ENCODE results near the gene GBX2.

The GBX2 gene

DNA sequence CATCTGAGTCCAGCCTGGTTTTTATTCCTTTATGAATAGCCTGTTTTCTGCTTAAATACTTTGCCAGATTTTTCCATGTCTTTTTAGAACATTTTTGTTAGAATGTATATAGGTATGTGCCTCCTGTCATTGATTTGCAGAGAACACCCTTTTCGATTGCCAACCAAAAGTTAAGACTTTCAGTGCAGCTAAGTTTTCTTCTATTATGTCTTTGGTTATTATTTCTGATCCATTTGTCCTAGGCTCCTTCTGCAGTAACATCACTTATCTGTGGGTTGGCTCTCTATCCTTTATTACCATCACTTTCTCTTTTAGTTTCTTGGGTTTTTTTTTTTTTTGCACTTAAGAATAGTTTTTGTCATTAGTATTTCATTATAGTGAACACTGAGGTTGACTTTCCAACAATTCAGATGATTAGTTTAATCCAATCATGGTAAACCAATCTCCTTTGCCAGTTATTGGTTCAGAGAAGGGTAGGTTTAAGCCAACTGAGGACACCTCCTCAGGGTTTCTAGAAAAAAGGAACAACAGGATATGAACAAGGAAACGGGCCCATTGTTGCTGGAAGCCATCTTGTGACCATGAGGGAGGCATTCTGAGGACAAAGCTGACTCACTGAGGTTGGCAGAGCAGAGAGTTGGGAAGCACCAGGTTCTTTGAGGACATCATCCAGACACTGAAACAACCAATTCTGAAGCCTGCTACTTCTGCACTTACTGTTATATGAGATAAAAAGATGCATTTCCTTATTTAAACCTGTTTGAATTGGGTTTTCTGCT, 37.9 kb upstream of the GBX2 start:
- H3K4me2 ChIP-seq (ENCODE audit: insufficient read depth, low read length, poor library complexity, severe bottlenecking), result no peak overlapping the region
- H3K14ac ChIP-seq (ENCODE audit: low read length), result no peak overlapping the region
- H3K27me3 ChIP-seq (ENCODE audit: control insufficient read depth in 3 of 3, insufficient read depth in 3 of 3, low read depth in 1 of 3, low read length in 3 of 3), result no peaks in the 10 kb centered on the region
- no peak overlapping the region for H2BK5ac ChIP-seq (ENCODE audit: low read length)
- no peak overlapping the region for H4K8ac ChIP-seq (ENCODE audit: low read depth, low read length)
- H3K23ac ChIP-seq (ENCODE audit: low read depth, low read length, poor library complexity), result no peak overlapping the region
- H2BK15ac ChIP-seq (ENCODE audit: low read length), result no peak overlapping the region
- no peak overlapping the region for H3K18ac ChIP-seq (ENCODE audit: low read length)
- no peak overlapping the region for H2BK12ac ChIP-seq (ENCODE audit: low read length)
- DNase-seq (ENCODE audit: low spot score), result no peak
- no peak overlapping the region for H2BK120ac ChIP-seq (ENCODE audit: low read depth, low read length)
- no peak overlapping the region for H2AFZ ChIP-seq (ENCODE audit: low read length)
- no peak overlapping the region for H3K4ac ChIP-seq (ENCODE audit: low read length)
- H3K79me1 ChIP-seq (ENCODE audit: low read depth, low read length), result no peaks in the 10 kb centered on the region
- no peak overlapping the region for H4K91ac ChIP-seq (ENCODE audit: low read depth, low read length, poor library complexity)
- WGBS, 2 donors (ENCODE audit: extremely low coverage in 2 of 2, insufficient read length in 2 of 2, insufficient replicate concordance in 1 of 2), result no CpG with 5 or more reads among the region's 2 CpGs
- no peak overlapping the region for H3K9ac ChIP-seq (ENCODE audit: low read depth, low read length, poor library complexity)
- no peaks in the 10 kb centered on the region for H3K36me3 ChIP-seq (replicated peaks in 1 of 2; ENCODE audit: control insufficient read depth in 2 of 2, insufficient read depth in 2 of 2, low read length in 2 of 2)
- no peak overlapping the region for H2AK5ac ChIP-seq (ENCODE audit: low read depth, low read length)
- H3K9me3 ChIP-seq (replicated peaks in 1 of 2; ENCODE audit: control insufficient read depth in 2 of 2, insufficient read depth in 1 of 2, low read depth in 1 of 2, low read length in 2 of 2), result peaks cover 3 to 4% of the 10 kb centered on the region in 2 donors
- peaks cover 0 to 12% of the 10 kb centered on the region in 2 donors for H3K4me1 ChIP-seq (ENCODE audit: control insufficient read depth in 2 of 2, insufficient read depth in 1 of 2, low read depth in 1 of 2, low read length in 2 of 2)
- no peak overlapping the region for H3K4me3 ChIP-seq (ENCODE audit: low read length in 2 of 2)
- no peak overlapping the region for H3K27ac ChIP-seq (replicated peaks; ENCODE audit: low read length)

DNA sequence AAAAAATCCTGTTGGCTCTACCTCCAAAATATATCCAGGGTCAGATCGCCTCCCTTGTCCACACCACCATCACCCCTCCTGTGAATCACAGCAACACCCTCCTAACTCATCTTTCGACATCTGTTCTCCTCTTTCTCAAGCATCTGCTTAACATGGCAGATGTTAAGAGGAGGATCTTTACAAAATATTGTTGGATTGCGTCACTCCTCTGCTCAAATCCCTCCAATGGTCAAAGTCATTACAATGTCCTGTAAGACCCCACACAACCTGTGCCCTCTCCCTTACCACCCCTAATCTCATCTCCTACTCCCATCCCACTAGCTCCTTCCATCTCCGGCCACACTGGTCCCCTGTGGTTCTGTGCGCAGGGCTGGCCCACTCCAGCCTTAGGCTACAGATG, 36.8 kb upstream of the GBX2 start:
- H2BK15ac ChIP-seq (ENCODE audit: low read length), result no peak overlapping the region
- H3K4me1 ChIP-seq (ENCODE audit: control insufficient read depth in 2 of 2, insufficient read depth in 1 of 2, low read depth in 1 of 2, low read length in 2 of 2), result peaks cover 0 to 3% of the 10 kb centered on the region in 2 donors
- no peak overlapping the region for H3K18ac ChIP-seq (ENCODE audit: low read length)
- no peak overlapping the region for H3K27ac ChIP-seq (replicated peaks; ENCODE audit: low read length)
- H4K8ac ChIP-seq (ENCODE audit: low read depth, low read length), result no peak overlapping the region
- no peaks in the 10 kb centered on the region for H3K36me3 ChIP-seq (replicated peaks in 1 of 2; ENCODE audit: control insufficient read depth in 2 of 2, insufficient read depth in 2 of 2, low read length in 2 of 2)
- H3K14ac ChIP-seq (ENCODE audit: low read length), result no peak overlapping the region
- H3K79me1 ChIP-seq (ENCODE audit: low read depth, low read length), result no peaks in the 10 kb centered on the region
- no peak for DNase-seq (ENCODE audit: low spot score)
- H3K9me3 ChIP-seq (replicated peaks in 1 of 2; ENCODE audit: control insufficient read depth in 2 of 2, insufficient read depth in 1 of 2, low read depth in 1 of 2, low read length in 2 of 2), result peaks cover 3 to 4% of the 10 kb centered on the region in 2 donors
- H2BK12ac ChIP-seq (ENCODE audit: low read length), result no peak overlapping the region
- no peak overlapping the region for H3K23ac ChIP-seq (ENCODE audit: low read depth, low read length, poor library complexity)
- no peak overlapping the region for H3K4me2 ChIP-seq (ENCODE audit: insufficient read depth, low read length, poor library complexity, severe bottlenecking)
- H3K9ac ChIP-seq (ENCODE audit: low read depth, low read length, poor library complexity), result no peak overlapping the region
- no peak overlapping the region for H2BK120ac ChIP-seq (ENCODE audit: low read depth, low read length)
- H3K4me3 ChIP-seq (ENCODE audit: low read length in 2 of 2), result no peak overlapping the region
- no peak overlapping the region for H2AK5ac ChIP-seq (ENCODE audit: low read depth, low read length)
- no peak overlapping the region for H3K4ac ChIP-seq (ENCODE audit: low read length)
- no peak overlapping the region for H4K91ac ChIP-seq (ENCODE audit: low read depth, low read length, poor library complexity)
- H2BK5ac ChIP-seq (ENCODE audit: low read length), result no peak overlapping the region
- no CpG with 5 or more reads among the region's 5 CpGs for WGBS, 2 donors (ENCODE audit: extremely low coverage in 2 of 2, insufficient read length in 2 of 2, insufficient replicate concordance in 1 of 2)
- H2AFZ ChIP-seq (ENCODE audit: low read length), result no peak overlapping the region
- H3K27me3 ChIP-seq (ENCODE audit: control insufficient read depth in 3 of 3, insufficient read depth in 3 of 3, low read depth in 1 of 3, low read length in 3 of 3), result no peaks in the 10 kb centered on the region

GRCh38 chr2:236200378-236200777, 32.2 kb upstream of the GBX2 start:
- DNase-seq (ENCODE audit: low spot score), result no peak
- Histone ChIP-seq H4K91ac (ENCODE audit: low read depth, low read length, poor library complexity) (no peak overlapping the region), H3K4me3 (ENCODE audit: low read length in 2 of 2) (no peak overlapping the region), H2BK15ac (ENCODE audit: low read length) (no peak overlapping the region), H2BK12ac (ENCODE audit: low read length) (no peak overlapping the region), H3K4ac (ENCODE audit: low read length) (no peak overlapping the region), H3K9me3 (replicated peaks in 1 of 2; ENCODE audit: control insufficient read depth in 2 of 2, insufficient read depth in 1 of 2, low read depth in 1 of 2, low read length in 2 of 2) (no peaks in the 10 kb centered on the region), H3K4me2 (ENCODE audit: insufficient read depth, low read length, poor library complexity, severe bottlenecking) (no peak overlapping the region), H3K9ac (ENCODE audit: low read depth, low read length, poor library complexity) (peak overlapping the region; percentile 30), H3K23ac (ENCODE audit: low read depth, low read length, poor library complexity) (no peak overlapping the region), H2BK5ac (ENCODE audit: low read length) (no peak overlapping the region), H2AFZ (ENCODE audit: low read length) (no peak overlapping the region), H4K8ac (ENCODE audit: low read depth, low read length) (no peak overlapping the region), H2AK5ac (ENCODE audit: low read depth, low read length) (no peak overlapping the region), H3K27ac (replicated peaks; ENCODE audit: low read length) (no peak overlapping the region), H2BK120ac (ENCODE audit: low read depth, low read length) (no peak overlapping the region), H3K18ac (ENCODE audit: low read length) (peak overlapping the region; percentile 82), H3K27me3 (ENCODE audit: control insufficient read depth in 3 of 3, insufficient read depth in 3 of 3, low read depth in 1 of 3, low read length in 3 of 3) (no peaks in the 10 kb centered on the region), H3K79me1 (ENCODE audit: low read depth, low read length) (no peaks in the 10 kb centered on the region), H3K36me3 (replicated peaks in 1 of 2; ENCODE audit: control insufficient read depth in 2 of 2, insufficient read depth in 2 of 2, low read length in 2 of 2) (no peaks in the 10 kb centered on the region), H3K4me1 (ENCODE audit: control insufficient read depth in 2 of 2, insufficient read depth in 1 of 2, low read depth in 1 of 2, low read length in 2 of 2) (no peaks in the 10 kb centered on the region), H3K14ac (ENCODE audit: low read length) (no peak overlapping the region)
- WGBS, 2 donors (ENCODE audit: extremely low coverage in 2 of 2, insufficient read length in 2 of 2, insufficient replicate concordance in 1 of 2), result no CpG with 5 or more reads among the region's 7 CpGs

- no peaks in the 10 kb centered on the region for H3K9me3 ChIP-seq (replicated peaks in 1 of 2; ENCODE audit: control insufficient read depth in 2 of 2, insufficient read depth in 1 of 2, low read depth in 1 of 2, low read length in 2 of 2)
- H2BK12ac ChIP-seq (ENCODE audit: low read length), result no peak overlapping the region
- no peak overlapping the region for H3K4ac ChIP-seq (ENCODE audit: low read length)
- H3K79me1 ChIP-seq (ENCODE audit: low read depth, low read length), result no peaks in the 10 kb centered on the region
- no peaks in the 10 kb centered on the region for H3K4me1 ChIP-seq (ENCODE audit: control insufficient read depth in 2 of 2, insufficient read depth in 1 of 2, low read depth in 1 of 2, low read length in 2 of 2)
- H3K27ac ChIP-seq (replicated peaks; ENCODE audit: low read length), result no peak overlapping the region
- no peaks in the 10 kb centered on the region for H3K27me3 ChIP-seq (ENCODE audit: control insufficient read depth in 3 of 3, insufficient read depth in 3 of 3, low read depth in 1 of 3, low read length in 3 of 3)
- H3K23ac ChIP-seq (ENCODE audit: low read depth, low read length, poor library complexity), result no peak overlapping the region
- H3K18ac ChIP-seq (ENCODE audit: low read length), result peak overlapping the region; percentile 30
- H3K9ac ChIP-seq (ENCODE audit: low read depth, low read length, poor library complexity), result no peak overlapping the region
- H2BK5ac ChIP-seq (ENCODE audit: low read length), result no peak overlapping the region
- no peak overlapping the region for H2BK120ac ChIP-seq (ENCODE audit: low read depth, low read length)
- H2AK5ac ChIP-seq (ENCODE audit: low read depth, low read length), result no peak overlapping the region
- H2BK15ac ChIP-seq (ENCODE audit: low read length), result no peak overlapping the region
- no peak for DNase-seq (ENCODE audit: low spot score)
- H3K4me3 ChIP-seq (ENCODE audit: low read length in 2 of 2), result peak overlapping the region in 1 of 2 donors; percentile 60
- H3K14ac ChIP-seq (ENCODE audit: low read length), result no peak overlapping the region
- no peak overlapping the region for H4K8ac ChIP-seq (ENCODE audit: low read depth, low read length)
- no peak overlapping the region for H2AFZ ChIP-seq (ENCODE audit: low read length)
- WGBS, 2 donors (ENCODE audit: extremely low coverage in 2 of 2, insufficient read length in 2 of 2, insufficient replicate concordance in 1 of 2), result no CpG with 5 or more reads among the region's 7 CpGs
- no peaks in the 10 kb centered on the region for H3K36me3 ChIP-seq (replicated peaks in 1 of 2; ENCODE audit: control insufficient read depth in 2 of 2, insufficient read depth in 2 of 2, low read length in 2 of 2)
- H4K91ac ChIP-seq (ENCODE audit: low read depth, low read length, poor library complexity), result no peak overlapping the region
- no peak overlapping the region for H3K4me2 ChIP-seq (ENCODE audit: insufficient read depth, low read length, poor library complexity, severe bottlenecking)
Observed at GRCh38 chr2:236196366-236196765, 28.2 kb upstream of the GBX2 start.
